ENCODE results near the gene NR3C2. TPM values are rescaled to one million over a fixed set of nuclear protein-coding genes. Genes with fewer than 3 reads are reported as not detected.

The NR3C2 gene
- total RNA-seq, 1 experiment from 2014 or later: 2.7 TPM

- no peaks in the 10 kb centered on the region for H4K20me1 ChIP-seq (ENCODE audit: insufficient read depth)
- no TSS peak for BruUV-seq (replicated peaks)
- H3K79me2 ChIP-seq (ENCODE audit: insufficient read depth, low read length): no peaks in the 10 kb centered on the region
- H3K27me3 ChIP-seq (ENCODE audit: insufficient read depth, low read length): no peaks in the 10 kb centered on the region
- intact Hi-C loops (cut with micrococcal nuclease): no loop called here
- H3K9me3 ChIP-seq (ENCODE audit: control insufficient read depth in 1 of 2, insufficient read depth in 1 of 2, low read depth in 1 of 2, low read length in 2 of 2): no peaks in the 10 kb centered on the region
- H2AFZ ChIP-seq (ENCODE audit: low read depth, low read length, poor library complexity, severe bottlenecking): no peak overlapping the region
- ChIA-PET RAD21 (ENCODE audit: low non-redundant PET in 1 of 2, low total read pairs in 2 of 2, uncharacterized antibody in 2 of 2, unreplicated experiment in 2 of 2) (no interaction called here), POLR2A (no interaction called here), CTCF (no interaction called here)
- no peak overlapping the region for H3K4me2 ChIP-seq (ENCODE audit: low read length)
- DNase-seq (ENCODE audit: low read depth, low spot score) (no peak), ATAC-seq (no peak)
- no peak overlapping the region for H3K4me3 ChIP-seq (replicated peaks in 1 of 2; ENCODE audit: low read depth in 1 of 2, low read length in 2 of 2)
- H3K9me2 ChIP-seq (ENCODE audit: insufficient read depth): no peaks in the 10 kb centered on the region
- H3K36me3 ChIP-seq (ENCODE audit: control insufficient read depth in 1 of 2, insufficient read depth in 2 of 2, low read length in 2 of 2): no peaks in the 10 kb centered on the region
- TF ChIP-seq CBX3 (IDR thresholded peaks at IDR 0.05; ENCODE audit: low read depth): no peak
- no peak for TF ChIP-seq EZH2phosphoT487 (IDR thresholded peaks at IDR 0.05; ENCODE audit: borderline replicate concordance)
- no peak for TF ChIP-seq YY1 (IDR thresholded peaks at IDR 0.05; ENCODE audit: extremely low read depth, insufficient replicate concordance, low read depth, low read length)
- TF ChIP-seq CTCF (IDR thresholded peaks at IDR 0.05 in 2 of 3, conservative IDR thresholded peaks at IDR 0.05 in 1 of 3; ENCODE audit: borderline replicate concordance in 1 of 3, insufficient read depth in 1 of 3, low read depth in 2 of 3, low read length in 2 of 3): no peak
- TF ChIP-seq SRF (IDR thresholded peaks at IDR 0.05; ENCODE audit: low read depth): no peak
- TF ChIP-seq ZNF274 (IDR thresholded peaks at IDR 0.05; ENCODE audit: low read depth, low read length): no peak
- no peak for TF ChIP-seq ELF1 (IDR thresholded peaks at IDR 0.05; ENCODE audit: borderline replicate concordance, low read depth)
- TF ChIP-seq JUND (IDR thresholded peaks at IDR 0.05): no peak
- no peak for TF ChIP-seq ZBTB33 (IDR thresholded peaks at IDR 0.05; ENCODE audit: extremely low read depth, insufficient replicate concordance, low read length)
- TF ChIP-seq EZH2 (IDR thresholded peaks at IDR 0.05): no peak
- H3K4me1 ChIP-seq (ENCODE audit: control insufficient read depth in 1 of 2, insufficient read depth in 2 of 2, low read length in 2 of 2): no peaks in the 10 kb centered on the region
- no peak overlapping the region for H3K27ac ChIP-seq (ENCODE audit: low read depth, low read length)
- no peak overlapping the region for H3K9ac ChIP-seq (ENCODE audit: low read length)
Observed at GRCh38 chr4:148271166-148271565, 171.0 kb downstream of the NR3C2 start.
